HG03571 (cell line): ENCODE results near the gene MICALL1.

Source experiments
- ATAC-seq: cut with Tn5 transposase; IDR thresholded peaks from one replicate; pipeline ENCODE4 v1.9.1; 2021; ENCODE audit not compliant: unreplicated experiment

MICALL1 gene

DNA sequence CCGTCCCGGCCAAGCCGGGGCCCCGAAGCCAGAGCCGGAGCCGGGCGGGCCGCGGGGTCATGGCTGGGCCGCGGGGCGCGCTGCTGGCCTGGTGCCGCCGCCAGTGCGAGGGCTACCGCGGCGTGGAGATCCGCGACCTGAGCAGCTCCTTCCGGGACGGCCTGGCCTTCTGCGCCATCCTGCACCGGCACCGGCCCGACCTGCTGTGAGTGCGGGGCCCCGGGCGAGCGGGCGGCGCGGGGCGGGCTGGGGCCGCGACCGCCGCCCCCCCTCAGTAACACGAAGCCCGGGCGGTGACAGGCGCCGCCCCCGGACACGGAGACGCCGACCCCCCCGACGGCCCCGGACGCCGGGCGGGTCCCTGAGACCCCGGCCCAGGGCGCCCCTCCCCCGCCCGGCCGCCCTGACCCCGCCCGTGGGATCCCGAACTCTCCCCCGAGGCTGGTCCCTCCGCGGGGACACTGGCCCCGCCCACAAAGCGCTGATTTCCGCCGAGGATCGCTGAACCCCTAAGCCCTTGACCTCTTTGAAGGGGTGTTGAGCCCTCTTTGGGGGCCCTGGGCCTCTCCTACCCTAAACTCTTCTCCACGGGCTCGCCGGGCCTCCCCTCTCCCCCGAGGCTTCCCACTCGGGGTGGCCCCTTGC is 389 bp downstream of the MICALL1 start:
- ATAC-seq: no peak

DNA sequence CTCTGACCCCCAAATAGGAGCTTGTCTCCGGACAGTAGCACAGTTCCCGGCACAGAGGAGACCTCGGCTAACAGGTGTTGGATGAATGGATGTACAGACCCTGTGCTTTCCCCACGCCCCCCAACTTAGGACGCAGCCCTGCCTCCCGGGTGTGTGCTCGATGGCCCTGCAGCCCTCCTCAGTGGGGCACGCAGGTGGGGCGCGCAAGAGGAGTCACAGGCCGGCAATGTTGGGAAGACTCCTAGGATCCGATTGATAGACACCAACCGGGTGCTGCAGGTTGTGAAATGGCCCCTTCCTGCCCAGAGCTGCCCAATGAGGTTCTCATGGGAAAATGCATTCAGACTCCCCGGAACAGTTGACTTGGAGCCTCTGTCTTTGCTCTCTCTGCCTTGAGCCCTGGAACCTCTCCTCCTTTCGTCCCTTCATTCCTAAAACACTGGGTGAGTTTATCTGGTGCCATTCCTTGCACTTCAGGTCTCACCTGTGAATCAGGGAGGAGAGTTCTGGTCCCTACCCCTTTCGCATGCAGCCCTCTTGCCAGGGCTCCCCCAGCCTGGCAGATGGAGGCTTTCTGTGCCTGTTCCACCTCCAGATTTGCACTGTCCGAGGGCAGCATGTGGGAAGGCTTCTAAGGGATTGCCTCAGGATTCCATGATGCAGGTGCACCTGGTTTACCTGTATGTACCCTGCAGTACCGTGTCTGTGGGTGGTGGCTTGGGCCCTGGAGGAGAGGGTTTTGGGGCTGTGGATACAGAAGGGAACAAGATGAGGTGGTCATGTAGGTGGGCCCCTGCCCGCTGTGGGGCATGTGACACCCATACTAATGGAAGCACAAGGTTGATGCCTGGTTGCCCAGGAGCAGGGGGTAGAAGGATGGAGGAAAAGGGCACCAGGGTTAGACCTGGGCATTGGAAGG is 1.2 kb downstream of the MICALL1 start:
- ATAC-seq: no peak

DNA sequence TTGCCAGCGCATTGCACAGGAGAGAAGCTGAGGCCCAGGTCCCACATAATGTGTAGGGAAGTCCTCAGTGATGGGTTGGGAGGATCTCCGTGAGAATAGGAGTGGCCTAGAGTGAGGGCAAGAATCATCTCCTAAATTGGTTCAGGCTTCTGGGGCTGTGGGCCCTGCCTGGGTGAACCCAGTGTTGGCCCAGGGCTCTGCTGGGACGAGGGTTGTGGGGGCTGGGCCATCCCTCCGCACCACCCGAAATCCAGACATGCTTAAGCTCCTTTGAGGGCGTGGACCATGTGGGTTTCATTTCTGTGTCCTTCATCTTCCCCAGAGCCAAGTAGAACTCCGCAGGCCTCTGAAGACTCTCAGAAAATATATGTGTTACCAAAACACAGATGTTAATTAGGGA is 3.7 kb downstream of the MICALL1 start:
- no peak for ATAC-seq

DNA sequence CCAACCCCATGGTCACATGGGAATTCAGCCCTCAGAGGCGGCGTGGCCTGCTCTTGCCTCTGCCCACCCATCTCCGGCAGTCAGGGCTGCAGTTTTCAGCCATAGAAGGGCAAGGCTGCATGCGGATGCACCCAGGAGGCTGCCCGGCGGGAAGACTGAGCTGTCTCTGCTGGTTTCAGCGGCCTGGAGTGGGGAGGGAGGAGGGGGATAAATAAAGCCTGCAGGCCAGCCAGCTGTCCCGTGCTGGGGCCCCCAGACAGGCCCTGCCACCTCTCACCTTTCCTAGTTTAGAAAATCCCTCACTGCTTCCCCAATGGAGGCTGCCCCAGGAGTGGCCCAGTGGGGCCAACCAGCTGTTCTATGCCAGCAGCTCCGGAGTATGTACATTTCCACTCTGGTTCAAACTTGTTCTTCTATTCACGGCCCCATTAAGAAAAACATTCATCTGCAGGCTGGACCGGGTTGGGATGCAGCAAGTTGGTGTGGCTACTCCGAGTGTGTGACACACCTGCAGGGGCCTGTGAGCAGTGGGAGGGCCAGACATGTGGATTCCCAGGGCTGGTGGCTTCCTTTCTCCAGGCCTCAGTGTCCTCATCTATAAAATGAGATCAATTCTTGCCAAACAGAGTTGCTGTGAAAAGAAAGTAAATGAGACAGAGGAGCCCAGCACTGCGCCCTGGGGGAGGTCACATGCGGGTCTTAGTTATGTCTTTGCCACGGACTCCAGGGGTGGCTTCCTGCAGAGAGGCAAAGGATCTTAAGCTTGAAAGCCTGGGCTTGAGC is 5.0 kb downstream of the MICALL1 start:
- ATAC-seq: no peak

DNA sequence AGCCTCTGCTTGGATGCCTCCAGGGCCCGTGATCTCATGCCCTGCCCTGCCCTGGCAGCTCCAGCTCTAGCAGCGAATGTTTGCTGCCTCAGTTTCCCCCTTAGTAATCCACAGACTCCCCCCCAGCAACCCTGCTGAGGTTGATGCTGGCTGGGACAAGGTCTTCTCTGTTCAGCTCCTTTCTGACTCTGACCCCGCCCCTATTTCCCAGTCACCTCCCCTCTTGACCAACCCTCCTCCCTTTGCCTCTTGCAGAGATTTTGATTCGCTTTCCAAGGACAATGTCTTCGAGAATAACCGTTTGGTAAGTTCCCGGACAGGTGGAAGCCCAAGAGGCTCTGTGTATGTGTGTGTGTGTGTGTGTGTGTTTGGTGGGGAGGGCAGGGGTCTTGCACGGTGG is 5.6 kb downstream of the MICALL1 start:
- no peak for ATAC-seq

DNA sequence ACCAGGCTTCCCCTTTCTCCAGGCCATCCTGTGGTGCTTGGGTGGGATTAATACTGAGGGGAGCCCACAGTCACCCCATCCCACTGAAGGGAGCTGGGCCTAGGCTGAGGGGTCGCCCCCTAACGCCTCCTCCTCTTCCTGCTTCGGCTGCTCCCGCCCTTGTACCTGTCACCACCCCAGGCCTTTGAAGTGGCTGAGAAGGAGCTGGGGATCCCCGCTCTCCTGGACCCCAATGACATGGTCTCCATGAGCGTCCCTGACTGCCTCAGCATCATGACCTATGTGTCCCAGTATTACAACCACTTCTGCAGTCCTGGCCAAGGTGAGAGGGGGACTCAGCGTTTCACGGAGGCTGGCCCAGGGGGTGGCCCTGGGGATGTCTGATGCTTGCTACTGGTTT is 6.1 kb downstream of the MICALL1 start:
- no peak for ATAC-seq

DNA sequence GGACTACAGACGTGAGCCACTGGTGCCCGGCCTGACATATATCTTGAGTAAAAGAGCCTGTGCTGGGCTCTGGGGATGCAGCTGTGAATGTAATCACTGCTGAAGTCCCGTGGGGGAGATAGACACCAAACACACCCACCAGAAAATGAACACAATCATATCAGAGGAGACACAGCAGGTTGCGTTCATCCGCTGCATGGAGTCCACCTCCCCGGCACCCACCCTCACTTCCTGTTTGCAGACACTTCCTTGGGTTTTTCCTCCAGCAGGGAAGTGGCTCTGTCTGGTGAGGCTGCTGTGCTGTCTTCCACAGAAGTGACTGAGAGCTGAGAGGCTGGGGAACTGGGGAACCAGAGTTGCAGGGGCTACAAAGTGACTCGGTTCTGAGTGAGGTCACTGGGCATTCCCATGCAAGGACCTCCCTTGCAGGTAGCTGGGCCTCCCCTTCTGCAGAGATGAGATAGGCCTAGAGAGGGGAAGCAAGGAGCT is 7.2 kb downstream of the MICALL1 start:
- ATAC-seq: no peak

DNA sequence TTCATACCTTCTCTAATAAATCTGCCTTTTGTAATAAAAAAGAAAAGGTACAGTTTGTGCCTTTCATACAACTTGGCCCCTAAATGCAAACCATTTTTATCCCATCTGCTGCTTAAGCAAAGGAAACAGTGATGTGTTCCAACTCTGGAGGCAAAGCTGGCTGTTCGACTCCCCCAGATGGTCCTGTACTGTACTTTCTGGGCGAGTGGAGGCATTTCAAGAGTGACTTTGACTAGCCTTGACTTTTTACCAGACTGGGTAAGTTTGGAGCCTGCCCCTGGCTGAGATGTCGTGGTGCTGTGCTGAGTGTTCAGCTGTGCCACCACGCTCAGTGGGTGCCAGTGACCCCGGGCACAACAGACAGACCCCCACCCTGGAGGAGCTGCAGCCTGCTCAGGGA is 10.2 kb downstream of the MICALL1 start:
- no peak for ATAC-seq

DNA sequence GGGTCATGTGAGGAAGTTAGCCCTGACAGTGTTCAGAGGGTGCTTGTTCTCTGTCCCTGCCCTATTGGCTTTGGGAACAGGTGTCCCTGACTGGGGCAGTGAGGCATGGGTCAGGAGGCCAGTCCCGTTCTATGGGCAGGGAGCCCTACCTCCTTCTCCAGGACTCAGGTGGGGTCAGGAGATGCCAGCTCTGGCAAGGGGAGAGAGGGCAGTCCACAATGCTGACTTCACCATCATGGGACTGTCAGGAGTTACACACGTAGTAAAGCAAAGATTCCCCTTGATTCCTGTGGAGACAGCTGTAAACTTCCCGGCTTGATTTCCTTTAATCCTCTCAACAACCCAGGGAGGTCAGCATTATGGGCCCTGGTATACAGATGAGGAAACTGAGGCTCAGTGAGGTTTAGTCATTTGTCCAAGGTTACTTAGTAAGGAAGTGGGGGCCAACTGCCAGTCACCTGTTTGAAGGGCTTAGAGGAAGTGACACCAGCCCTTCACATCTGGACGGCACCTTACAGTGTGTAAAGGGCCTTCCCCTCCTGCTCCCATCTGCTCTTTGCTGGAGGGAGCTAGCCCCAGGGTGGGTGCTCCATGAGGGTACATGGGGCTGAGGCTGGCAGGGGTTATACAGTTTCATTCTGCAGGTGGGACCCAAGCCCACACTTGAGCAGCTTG is 11.9 kb downstream of the MICALL1 start:
- ATAC-seq: no peak

DNA sequence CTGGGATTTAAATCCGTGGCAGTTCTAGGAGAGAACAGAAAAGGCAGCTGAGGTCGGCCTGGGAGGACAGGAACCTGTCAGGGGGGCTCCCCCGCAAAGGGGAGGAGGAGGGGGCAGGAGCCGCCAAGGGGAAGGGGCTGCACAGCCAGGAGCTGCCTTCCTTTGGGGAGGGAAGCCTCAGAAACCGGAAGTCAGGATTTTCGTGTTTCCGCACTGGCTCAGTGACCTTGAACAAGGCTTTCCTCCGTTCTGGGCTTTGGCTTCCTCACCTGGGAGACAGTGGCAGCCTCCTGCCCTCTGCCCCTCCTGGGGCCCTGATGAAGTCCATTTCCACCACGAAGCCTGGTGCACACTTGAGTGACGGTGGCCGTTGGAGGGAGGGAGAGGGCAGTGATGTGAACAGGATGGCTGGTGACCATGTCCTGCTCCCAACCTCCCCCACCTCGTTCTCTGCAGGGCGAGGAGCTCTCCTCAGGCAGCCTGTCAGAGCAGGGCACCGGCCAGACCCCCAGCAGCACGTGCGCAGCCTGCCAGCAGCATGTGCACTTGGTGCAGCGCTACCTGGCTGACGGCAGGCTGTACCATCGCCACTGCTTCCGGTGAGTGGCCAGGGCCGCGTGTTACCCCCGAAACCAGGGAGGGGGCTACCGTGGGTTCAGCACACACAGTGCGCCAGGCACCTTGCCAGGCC is 12.6 kb downstream of the MICALL1 start:
- ATAC-seq: no peak

DNA sequence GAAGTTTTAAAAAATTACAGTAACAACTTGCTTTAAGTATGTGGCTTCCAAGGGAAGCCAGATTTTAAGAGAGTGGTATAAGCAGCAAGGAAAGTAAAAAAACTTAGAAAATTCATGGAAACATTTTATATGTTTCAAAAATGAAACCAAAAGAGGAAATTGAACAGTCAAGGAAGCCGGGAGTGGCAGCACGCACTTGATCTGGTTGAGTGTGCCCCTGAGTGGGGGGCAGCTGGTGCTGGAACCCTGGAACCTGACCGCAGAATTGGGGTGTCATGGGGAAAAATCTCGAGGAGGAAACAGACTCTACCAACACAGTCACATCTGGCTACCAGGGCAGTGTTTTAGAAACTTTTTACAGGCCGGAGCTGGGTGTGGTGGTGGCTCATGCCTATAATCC is 14.0 kb downstream of the MICALL1 start:
- no peak for ATAC-seq

DNA sequence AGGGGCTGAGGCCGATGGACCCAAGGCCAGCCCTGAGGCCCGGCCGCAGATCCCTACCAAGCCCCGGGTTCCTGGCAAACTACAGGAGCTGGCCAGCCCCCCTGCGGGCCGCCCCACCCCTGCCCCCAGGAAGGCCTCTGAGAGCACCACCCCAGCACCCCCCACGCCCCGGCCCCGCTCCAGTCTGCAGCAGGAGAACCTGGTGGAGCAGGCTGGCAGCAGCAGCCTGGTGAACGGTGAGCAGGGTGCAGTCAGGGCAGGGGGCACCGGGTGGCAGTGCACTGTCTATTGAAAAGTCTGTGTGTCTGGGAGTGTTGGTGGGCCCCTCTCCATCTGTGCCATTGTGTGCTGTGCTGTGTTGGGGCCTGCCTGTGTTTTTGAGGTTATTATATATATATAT is 16.1 kb downstream of the MICALL1 start:
- no peak for ATAC-seq

DNA sequence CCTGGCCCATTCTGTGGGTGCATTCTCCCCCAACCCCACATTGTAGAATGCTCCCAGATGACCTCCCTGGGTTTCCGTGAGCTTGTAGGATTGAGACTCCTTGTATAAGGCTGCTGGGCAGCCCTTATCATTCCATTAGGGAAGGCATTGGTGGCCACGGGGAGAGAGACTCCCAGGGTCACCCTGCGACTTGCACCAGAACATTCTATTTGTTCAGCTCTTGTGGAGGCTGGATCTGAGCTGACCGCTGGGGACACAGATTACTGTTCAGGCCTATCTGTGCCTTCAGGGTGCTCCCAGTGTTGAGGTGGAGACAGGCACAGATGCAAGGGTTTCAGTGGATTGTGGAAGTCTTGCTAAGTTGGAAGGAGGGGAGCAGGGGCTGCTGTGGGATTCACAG is 17.8 kb downstream of the MICALL1 start:
- no peak for ATAC-seq

DNA sequence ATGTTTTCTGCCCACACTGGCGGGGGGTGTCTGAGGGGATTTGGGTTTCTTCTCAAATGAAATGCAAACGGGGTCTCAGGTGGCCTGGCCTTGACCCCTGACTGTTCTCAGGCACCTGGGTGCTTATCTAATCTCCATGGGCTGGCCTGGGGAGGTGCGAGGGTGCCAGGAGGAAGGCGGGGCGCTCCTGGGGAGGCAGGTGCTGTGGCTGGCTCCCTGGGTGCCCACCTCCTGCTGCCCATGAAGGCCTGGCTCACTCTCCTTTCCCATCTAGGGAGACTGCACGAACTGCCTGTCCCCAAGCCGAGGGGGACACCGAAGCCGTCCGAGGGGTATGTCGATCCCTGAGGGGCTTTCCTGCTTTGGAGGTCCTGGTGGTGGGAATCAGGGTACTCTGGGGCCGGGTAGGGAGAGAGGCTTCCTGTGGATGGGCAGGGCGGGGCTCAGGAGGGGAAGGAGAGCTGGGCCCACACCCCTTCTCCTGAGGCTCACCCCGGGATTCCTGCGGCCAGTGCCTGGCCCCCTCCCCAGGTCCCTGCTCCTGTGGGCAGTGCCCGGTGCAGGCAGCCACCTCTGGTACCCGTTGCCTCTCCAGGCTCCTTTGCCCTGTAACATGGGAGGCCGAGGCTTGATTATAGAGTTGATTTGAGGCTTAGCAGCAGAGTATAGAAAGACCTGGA is 18.4 kb downstream of the MICALL1 start:
- ATAC-seq: no peak

DNA sequence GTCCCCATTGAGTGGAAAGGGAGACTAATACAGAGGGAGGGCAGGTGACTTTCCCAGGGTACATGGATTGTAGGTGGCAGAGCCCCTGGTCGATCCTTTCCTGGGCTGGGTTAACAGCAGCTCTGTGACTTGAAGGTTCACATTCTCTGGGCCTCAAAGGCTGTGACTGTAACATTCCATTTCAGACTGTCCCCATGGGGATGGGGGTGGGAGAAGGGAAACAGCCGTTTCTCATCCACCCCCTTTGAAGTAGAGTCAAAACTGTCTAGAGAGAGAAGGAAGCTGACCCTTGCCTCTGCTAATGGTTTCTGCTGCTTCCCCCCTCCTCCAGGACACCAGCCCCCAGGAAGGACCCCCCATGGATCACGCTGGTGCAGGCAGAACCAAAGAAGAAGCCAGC is 19.2 kb downstream of the MICALL1 start:
- ATAC-seq: no peak

DNA sequence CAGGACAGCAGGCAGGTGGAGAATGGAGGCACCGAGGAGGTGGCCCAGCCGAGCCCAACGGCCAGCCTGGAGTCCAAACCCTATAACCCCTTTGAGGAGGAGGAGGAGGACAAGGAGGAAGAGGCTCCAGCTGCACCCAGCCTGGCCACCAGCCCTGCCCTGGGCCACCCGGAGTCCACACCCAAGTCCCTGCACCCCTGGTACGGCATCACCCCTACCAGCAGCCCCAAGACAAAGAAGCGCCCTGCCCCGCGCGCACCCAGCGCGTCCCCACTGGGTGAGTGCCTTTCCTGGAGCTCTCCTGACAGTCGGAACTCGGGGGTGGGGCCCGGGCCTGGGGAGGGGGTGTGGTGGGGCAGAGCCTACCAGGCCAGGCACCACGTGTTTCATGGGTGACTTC is 19.7 kb downstream of the MICALL1 start:
- ATAC-seq: no peak

DNA sequence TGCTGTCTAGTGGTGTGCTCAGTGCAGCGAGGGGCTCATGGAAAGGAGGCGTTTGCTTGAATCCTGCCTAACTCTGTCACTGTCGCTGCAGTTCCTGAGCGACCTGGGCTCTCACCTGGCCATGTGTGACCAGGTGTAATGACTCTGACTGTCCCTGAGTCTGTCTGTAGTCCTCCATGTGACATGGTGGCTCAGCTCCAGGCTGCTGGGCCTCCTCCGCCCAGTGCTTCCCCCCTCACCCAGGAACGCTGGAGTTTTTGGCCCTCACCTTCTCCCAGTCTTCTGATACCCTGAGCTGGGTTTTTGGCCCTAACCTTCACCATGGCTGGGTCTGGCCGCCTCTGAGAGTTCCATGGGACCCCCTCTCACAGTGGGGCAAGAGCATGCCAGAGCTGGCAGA is 20.3 kb downstream of the MICALL1 start:
- ATAC-seq: no peak

DNA sequence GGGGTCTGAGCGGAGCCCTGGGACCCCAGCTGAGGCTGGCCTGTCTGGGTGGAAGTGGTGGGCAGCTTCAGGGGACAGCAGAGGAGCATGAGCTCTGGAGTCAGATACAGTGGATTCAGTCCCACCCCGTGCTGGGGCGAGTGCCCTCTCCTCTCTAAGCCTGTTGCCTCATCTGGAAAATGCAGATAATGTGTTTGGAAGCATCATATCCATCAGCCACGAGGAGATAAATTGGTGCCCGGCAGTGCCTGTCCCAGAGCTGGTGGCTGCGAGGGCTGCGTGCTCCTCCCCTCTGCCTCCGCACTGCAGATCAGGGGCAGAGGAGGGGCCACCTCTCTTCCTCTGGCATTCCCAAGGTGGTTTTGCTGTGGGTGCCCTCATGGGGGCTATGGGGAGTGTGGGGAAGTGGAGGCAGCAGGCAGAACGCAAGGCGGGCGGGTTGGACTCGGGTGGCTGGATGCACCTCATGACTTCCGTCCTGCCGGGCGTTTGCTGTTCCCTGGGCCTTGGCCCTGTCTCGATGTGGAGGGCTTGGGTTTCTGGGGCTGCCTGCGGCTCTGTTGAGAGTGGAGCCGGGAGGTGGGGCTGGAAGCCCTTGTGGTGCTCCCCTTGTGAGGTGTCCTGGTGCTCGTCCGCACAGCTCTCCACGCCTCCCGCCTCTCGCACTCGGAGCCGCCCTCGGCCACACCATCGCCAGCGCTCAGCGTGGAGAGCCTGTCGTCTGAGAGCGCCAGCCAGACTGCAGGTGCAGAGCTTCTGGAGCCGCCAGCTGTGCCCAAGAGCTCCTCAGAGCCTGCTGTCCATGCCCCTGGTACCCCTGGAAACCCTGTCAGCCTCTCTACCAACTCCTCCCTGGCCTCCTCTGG is 20.9 kb downstream of the MICALL1 start:
- ATAC-seq: no peak

DNA sequence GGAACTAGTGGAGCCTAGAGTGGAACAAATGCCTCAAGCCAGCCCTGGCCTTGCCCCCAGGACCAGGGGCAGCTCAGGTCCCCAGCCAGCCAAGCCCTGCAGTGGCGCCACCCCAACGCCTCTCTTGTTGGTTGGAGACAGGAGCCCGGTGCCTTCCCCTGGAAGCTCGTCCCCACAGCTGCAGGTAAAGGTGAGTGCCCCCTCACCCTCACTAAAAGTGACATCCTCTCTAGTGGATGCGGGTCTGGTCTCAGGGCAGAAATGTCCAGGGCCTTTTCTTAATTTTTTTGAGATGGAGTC is 21.5 kb downstream of the MICALL1 start:
- ATAC-seq: no peak
